ENCODE results near the gene CYBA.

Gene CYBA

DNA sequence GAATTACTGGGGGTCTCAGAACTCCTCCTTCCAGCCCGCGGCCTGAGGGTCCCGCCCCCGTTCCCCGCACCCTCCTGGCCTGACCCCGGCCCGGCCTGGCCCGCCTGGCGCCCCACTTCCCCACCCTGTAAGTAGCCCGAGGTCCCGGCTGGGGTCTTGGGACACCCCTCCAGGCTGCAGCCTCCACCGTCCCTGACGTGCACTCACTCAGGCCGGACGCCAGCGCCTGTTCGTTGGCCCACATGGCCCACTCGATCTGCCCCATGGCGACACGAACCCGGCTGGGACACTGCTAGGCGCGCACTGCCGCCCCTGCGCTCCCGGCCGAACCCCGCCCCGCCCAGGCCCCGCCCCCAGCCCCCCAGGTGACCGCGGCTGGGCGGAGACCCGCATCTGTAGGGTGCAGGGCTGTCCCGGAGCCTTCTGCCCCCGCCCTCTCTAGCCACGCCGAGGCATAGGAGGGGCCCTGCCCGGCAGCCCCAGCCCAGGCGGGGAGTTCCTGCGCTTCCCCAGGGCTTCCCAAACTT is at the start of gene CYBA:
Gene CYBA, minus strand, starts transcription at position 305 of the 527 bp plus-strand sequence. Its CDS starts 40 bp downstream, at position 265.
- in situ Hi-C loops (cut with HindIII; ENCODE audit: low sequenced_read_pairs) = no loop called here

DNA sequence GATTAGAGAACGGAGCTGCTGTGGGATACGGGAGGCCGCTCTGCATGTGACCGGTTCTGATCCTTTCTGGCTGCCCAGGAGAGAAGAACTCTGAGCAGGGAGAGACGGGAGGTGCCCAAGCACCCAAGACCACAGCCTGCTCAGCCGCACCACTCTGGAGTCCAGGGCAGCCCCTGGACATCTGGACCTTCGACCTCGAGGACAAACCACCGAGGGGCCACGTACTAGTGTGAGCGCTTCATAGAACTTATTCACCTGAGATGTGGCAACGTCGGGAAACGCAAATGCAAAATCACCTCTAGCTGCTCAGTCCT is 49.4 kb upstream of the CYBA start:
- in situ Hi-C loops (cut with HindIII; ENCODE audit: low sequenced_read_pairs) = no loop called here

DNA sequence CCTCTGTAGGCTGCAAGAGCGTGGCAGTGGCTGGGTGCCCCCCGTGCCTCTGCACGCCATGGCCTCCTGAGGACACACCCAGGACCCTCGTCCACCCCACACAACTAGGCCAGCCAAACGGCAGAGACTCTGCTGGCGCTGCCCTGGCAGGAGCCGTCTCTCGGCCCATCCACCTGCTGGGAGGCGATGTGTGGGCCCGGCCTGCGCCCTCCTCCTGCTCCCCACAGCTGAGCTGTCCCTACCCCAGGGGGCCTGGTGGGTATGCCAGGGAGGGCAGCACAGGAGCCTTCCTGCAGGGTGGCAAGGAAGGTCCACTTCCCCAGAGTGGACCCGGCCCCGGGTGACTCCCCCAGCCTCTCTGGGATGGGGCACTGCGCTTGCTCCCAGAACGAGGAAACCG is 48.3 kb upstream of the CYBA start:
- in situ Hi-C loops (cut with HindIII; ENCODE audit: low sequenced_read_pairs) = no loop called here

DNA sequence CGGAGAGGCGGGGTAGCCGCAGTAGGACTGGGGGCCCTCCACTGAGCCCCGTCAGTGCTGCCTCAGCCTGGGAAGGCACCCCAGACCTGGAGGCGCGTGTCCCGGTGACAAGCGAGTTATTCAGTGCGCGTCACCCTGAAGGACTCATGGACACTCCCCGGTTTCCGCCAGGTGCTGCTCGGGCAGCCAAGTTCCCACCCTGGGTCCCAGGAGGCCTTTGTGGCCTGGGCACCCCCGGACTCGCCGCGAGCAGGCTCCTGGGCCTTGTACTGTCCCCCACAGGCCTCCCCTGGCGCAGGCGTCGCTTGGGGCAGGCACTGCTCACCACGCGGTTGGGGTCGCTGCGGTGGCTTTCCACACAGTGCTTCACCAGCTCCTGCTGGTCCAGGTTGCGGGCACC is 47.8 kb upstream of the CYBA start:
- in situ Hi-C loops (cut with HindIII; ENCODE audit: low sequenced_read_pairs) = no loop called here

DNA sequence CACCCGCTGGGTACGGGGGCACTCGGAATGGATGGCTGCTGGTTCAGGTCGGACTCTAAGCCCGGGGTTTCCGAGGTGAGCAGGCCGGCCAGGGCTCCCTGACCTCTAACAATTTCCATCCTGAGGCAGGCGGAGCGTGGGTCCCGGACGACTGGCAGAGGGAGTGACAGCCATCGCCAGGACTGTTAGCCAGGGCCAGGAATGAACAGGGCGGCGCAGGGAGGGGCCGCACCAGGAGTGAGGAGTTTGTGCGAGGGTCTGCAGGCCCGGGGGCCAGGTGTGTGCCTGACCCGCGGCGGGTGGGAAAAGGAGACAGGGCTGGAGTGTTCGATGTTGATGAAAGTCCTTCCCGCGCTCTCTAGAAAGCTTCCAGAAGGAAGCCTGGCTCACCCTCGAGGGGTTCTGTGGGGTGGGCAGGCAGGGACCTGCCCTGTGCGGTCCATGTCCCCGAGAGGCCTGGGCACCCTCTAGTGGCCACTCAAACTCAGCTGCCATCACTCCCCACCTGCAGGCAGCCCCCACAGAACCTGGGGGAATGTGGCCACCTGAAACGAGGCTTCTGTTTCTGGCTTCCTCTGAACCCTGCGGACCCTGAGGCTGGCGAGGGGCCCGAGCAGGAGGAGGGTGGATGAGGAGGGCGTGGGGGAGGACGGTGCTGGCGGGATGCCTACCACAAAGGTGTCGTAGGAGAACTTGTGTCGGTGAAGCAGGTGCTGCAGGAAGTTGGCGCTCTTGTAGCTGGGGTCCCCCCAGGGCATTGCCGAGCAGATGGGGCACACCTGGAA is 47.2 kb upstream of the CYBA start:
- in situ Hi-C loops (cut with HindIII; ENCODE audit: low sequenced_read_pairs) = no loop called here

DNA sequence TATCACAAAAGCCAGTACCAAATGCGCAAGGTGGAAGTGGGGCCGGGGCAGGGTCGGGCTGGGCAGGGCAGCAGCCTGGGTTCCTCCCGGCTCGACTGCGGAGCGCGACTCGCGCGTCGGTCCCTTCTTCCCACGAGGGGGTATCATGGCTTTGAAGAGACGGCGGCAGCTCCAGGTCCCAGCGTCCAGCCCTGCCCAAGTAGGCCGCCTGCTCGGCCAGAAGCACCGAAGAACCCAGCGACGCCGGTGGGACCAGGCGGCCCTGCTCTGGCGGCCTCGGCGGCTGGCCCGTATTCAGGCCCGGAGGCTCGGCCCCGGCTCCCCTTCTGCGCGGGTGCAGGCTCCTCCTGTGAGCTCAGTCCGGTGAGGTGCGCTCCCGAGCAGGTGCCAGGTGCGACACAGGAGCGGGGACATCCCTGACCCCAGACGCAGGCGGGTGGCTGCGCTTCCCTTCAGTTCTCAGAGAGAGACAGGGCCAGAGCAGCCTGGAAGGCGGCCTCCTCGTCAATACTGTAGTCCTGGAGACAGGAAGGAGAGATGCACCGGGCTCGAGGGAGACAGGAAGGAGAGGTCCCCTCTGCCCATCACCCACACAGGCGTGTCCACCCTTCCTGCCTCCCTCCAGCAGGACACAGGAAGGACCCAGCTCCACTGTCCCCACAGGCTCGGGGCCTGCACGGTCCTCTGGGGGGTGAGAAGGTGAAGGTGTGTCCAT is 46.4 kb upstream of the CYBA start:
- in situ Hi-C loops (cut with HindIII; ENCODE audit: low sequenced_read_pairs) = no loop called here

DNA sequence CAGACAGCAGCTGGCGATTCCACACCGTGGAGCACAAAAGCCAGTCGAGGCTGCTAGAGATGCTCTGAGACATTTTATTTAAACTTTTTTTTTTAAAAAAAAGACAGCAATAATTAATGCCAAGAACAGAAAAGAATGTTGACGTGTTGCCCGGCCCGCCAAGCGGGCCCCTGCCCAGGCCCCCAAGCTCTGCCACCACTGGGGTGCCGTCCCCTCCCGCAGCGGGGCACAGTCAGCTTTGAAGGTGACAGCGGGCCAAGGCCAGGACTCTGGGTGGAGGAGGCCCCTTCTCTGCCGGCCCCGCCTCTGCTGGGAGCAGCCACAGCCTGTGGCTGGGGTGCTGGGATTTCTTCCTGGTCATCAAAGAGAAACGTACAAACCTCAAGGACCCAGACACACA is 45.6 kb upstream of the CYBA start:
- in situ Hi-C loops (cut with HindIII; ENCODE audit: low sequenced_read_pairs) = no loop called here

DNA sequence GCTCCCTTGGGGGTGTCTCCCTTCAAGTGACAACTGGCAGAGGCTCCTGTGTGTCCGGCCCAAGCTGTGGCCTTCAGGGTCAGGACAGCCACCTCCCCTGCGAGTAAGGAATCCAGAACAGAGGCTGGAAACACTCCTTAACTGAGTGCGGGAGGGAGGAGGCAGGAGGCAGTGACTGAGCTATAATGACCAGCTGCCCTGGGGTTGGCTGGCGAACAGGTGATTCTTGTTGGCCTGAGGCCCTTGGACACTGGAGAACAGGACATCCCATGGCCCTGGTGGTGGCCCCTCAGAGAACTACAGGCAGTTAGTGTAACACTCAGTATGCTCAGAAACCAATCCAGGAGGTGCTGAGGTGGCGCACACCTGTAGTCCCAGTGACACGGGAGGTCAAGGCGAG is 44.9 kb upstream of the CYBA start:
- in situ Hi-C loops (cut with HindIII; ENCODE audit: low sequenced_read_pairs) = no loop called here

DNA sequence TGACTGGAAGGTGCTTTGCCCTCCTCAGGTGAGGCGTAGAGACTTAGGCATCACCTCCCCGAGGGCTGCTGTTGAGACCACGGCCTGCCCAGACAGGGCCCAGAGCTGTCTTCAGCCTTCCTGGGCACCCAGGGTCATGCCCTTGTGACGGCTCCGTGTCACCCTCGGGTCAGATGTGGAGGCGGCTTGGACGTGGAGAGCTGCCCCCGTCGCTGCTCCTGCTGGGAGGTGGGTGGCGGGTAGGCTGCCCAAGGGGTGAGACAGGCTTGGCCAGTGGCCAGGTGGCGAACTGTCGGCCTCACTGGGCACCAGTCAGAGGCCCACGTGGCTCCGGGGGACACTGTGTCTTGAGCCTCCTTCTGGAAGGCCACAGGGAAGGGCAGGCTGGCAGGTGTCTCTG is 44.4 kb upstream of the CYBA start:
- in situ Hi-C loops (cut with HindIII; ENCODE audit: low sequenced_read_pairs) = no loop called here

DNA sequence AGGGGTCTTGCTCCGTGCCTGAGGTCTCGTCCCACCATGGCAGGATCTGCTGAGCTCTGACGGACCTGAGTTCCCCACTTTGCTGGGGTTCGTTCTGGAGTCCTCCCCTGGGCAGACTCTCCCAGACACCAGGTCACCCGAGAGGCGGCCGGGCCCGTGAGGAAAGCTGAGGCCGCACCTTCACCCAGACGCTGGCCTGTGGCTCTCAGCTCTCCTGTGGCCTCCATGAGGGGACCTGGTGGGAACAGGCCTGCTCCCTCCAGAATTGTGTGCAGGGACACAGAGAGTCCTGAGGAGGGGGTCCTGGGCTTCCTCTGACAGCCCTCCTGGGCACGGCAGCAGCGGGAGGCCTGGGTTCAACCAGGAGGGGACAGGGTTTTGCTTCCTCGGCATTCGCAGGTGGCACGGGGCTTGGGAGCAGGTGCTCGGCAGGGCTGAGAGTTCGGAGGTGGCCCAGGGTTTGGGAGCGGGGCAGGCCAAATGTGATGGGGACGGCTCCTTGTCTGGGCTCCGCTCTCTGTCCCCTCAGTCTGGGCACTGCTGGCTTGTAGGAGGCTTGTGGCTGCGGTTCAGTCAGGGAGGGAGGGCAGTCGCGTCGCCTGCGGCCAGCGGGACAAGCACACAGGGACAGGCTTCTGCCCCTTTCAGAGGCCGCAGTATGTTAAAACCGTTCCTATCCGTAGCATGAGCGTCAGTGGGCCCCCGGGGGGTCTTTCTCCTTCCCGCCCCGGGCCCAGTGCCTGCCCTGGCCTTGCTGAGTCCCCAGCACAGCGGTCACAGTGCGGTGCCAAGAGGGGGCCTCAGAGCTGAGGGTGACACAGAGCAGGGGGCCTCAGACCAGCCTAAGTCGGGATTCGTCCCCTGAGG is 43.6 kb upstream of the CYBA start:
- in situ Hi-C loops (cut with HindIII; ENCODE audit: low sequenced_read_pairs) = no loop called here

DNA sequence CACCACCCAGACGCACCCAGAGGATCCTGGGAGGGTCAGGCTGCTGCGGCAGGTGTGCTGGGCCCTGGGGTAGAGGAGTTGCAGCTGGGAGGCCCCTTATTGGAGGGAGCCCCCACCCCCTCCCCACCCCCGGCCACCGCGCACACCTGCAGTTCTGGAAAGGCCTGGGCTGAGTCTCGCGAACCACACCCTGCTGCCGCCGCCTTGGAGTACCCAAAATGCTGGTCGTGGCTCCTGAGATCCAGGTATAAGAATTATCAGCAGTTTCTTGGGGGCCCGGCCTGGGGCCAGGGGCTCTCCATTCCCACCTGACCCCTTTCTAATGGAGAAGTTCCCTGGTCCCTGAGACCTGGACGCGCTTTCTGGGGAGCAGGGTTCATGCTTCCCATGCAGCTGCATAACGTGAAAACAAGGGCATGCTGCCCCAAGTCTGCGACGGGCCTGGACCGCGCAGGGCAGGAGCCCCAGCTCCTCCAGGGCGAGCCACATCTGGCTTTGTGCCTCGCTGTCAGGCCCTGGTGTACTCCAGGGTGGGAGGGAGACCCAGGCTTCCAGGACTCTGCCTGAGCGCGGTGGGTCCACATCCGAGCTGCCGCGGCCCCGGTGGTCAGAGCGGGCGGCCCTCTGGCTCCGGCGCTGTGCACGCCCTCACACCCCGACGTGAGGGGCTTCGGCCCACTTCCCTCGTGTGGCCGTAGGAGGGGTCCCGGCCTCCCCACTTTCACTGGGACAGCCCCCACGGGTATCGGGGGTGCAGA is 42.7 kb upstream of the CYBA start:
- in situ Hi-C loops (cut with HindIII; ENCODE audit: low sequenced_read_pairs) = no loop called here

DNA sequence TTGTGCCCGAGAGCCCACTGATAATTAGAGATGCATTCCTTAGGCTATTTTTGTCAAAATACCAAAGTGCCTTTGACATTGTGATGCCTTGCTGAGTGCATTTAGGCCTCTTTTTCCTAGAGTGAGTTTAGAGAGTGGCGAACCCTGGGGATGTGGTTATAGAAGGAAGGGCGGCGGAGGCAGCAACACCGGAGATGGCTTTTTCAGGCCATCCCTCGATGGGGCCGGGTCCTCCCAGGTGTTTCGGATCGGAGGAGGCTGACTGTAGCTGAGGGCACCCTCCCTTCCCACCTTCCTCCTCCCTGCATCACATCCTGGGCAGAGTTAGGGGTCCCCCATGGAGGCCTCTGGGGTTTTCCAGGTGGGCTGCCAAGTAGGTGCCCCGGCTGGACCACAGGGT is 42.0 kb upstream of the CYBA start:
- in situ Hi-C loops (cut with HindIII; ENCODE audit: low sequenced_read_pairs) = no loop called here

DNA sequence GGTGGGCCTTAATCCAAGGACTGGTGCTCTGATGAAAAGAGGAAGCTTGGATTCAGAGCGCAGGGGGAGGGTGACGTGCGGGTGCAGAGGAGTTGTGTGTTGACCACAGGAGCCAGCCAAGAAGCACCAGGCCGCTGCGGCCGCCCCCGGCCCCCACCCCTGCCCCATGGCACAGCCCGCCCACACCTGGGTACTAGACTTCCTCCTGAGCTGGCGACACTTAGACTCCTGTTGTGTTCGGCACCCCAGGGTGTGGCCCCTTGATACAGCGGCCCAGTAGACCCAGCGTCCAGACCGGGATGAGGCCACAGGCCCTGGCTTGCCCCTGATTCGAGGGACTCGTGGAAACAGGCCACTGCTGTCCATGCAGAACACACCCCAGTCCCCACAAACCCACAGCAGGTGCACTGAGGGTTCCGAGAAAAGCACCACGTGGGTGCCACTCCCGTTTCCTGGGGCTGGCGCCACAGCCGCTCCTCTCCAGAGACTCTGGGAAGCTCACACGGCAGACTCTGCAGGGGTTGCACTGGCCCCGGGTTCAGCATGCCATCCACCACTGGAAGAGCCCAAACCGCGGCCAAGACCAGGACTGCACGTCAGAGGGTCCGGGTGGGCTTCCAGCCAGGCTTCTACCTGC is 41.2 kb upstream of the CYBA start:
- in situ Hi-C loops (cut with HindIII; ENCODE audit: low sequenced_read_pairs) = no loop called here

DNA sequence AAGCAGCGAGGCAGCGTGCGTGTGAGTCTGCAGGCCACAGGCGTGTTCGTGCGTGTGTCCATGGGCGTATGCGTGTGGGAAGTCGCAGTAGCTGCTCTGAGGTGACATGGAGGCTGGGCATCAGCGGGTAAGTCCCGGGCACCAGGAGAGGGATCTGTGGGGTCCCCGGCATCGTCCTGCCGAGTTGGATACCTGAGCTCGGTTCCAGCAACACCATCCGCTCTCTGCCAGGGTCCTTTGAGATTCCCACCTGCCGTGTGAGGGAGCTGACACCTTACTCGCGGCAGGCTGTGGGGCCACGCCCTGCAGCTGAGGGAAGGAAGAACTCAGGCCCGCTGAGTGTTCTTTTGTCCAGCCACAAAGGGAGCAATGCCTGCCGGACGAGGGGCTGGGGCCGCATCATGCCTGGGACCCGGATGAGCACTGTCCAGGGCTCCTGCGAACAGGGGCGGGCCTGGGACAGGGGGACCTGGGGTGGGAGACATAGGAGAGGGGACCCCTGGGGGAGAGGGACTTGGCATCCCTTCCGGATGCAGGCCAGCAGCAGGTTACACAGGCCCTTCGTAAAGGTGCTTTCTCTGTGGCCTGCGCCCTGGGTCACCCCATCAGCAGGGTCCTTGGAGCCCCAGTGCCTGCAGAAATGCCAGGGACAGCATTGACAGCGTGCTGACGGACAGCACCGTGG is 40.4 kb upstream of the CYBA start:
- in situ Hi-C loops (cut with HindIII; ENCODE audit: low sequenced_read_pairs) = no loop called here

DNA sequence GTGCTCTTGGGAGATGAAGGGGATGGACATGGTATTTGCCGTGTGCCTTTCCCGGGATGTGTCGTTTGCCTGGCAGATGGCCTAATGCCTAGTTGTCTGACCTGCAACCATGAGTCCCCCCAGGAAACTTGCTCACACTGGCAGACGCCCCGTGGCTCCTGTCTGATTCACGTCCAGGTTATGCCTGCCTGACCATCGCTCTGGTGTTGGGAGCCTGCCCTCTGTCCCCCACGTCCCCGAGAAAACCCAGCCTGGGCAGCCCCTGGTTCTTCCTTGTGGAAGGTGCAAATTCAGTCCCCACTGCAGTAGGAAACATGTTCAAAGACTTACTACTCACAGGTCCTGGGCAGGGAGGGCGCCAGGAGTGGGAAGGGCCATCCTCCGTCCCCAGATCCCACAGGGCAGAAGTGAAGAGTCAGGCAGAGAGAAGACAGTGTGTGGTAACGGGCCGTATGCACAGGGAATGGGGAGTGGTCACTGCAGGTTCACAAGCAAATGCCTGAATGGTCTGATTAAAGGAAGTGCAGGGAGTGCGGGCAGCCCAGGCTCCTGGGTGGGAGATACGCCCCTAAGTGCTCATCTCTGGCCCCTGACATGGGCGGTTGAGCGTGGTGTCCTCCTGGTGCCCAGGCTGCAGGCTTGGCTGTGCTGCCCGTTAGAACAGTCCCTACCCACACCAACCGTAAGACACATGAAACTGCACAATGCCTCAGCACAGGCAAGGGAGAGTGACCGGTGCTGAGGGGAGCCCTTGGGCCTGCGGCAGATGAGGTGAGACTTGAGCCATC is 39.7 kb upstream of the CYBA start:
- in situ Hi-C loops (cut with HindIII; ENCODE audit: low sequenced_read_pairs) = no loop called here

DNA sequence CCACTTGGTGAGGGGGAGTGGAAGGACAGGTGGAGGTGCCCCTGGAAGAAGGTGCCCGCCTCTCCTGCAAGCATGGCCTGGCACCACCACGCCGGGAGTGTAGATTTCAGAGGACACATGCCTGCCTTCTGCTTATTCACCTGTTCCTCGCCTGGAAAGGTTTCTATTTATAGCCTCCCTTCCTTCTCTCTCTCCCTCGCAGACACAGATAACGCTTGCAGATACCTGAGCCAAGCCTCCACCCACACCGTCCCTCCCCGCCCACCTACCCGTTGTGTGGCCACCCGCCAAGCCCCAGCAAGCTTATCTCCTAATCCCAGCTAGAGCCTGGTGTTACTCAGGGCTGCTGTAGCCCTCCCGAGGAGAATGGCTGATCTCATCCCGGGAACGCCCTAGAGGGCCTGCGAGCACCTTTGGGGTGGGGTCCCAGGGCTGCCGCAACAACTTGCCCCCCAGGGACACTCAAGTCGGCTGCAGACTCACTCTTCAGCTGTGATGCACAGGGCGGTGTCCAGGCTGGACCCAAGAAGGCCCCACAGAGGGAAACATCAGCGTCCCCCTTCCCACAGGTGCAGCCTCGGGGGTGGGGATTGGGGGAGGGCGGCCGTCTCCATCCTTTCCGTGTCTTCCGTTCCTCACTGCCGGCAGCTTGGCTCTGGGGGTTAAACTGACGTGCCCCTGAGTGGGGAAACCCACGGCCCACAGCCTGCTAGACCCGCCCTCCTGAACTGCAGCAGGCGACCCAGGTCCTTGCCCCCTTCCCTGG is 37.3 kb upstream of the CYBA start:
- in situ Hi-C loops (cut with HindIII; ENCODE audit: low sequenced_read_pairs) = no loop called here

DNA sequence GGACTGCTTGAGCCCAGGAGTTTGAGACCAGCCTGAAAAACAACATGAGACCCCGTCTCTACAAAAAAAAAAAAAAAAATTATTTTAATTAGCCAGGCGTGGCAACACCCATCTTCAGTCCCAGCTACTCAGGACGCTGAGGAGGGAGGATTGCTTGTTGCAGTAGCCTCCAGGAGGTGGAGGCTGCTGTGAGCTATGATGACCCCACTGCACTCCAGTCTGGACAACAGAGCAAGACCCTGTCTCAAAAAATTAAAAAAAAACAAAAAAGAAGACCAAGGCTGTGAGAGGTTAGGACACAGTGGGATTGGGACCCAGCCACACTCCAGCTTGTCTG is 36.8 kb upstream of the CYBA start:
- in situ Hi-C loops (cut with HindIII; ENCODE audit: low sequenced_read_pairs) = no loop called here

DNA sequence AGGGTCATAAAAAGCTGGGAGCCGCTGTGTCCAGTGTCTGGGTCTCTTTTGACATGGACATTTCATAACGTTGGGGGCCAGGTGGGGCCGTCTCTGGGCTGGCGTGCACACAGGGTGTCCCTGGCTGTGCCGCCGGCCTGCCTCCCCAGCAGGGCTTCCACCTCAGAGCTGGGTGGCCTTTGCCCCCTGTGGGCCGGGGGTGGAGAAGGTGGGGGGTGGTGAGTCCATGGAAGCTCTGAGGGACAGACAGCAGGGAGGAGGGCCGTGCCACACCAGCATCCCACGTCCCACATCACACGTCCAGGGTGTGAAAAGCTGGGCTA is 36.4 kb upstream of the CYBA start:
- in situ Hi-C loops (cut with HindIII; ENCODE audit: low sequenced_read_pairs) = no loop called here
